ENCODE results near the gene CLNK.

GRCh38 chr4:10606483-10607155 lies 77.9 kb downstream of the CLNK start:
- no peak for TF ChIP-seq CTCF (IDR thresholded peaks at IDR 0.05; ENCODE audit: poor library complexity)
- no peak for TF ChIP-seq EZH2 (IDR thresholded peaks at IDR 0.05; ENCODE audit: borderline replicate concordance)
- TF ChIP-seq EZH2phosphoT487 (IDR thresholded peaks at IDR 0.05; ENCODE audit: low read depth, severe bottlenecking, unreplicated experiment): no peak
